HUES6 (cell line): ENCODE measurements around the gene ZBTB8B.
"Not testable (repeated sequence)": the region's sequence is repeated elsewhere in the genome, so short reads cannot be mapped to it uniquely, and the experiment has no call there.

Experiments used
- H3K27ac ChIP-seq: 2 replicates; pipeline ENCODE4 v1.7.0; 2013; ENCODE audit warnings: low read depth, mild to moderate bottlenecking, low read length, inconsistent platforms
- H3K27me3 ChIP-seq: 2 replicates; pipeline ENCODE4 v1.6.1; 2013; ENCODE audit warnings: low read length; ENCODE audit not compliant: control insufficient read depth, insufficient read depth
- H3K36me3 ChIP-seq: 2 replicates; pipeline ENCODE4 v1.6.1; 2013; ENCODE audit warnings: low read length; ENCODE audit not compliant: control insufficient read depth, insufficient read depth
- H3K4me1 ChIP-seq: 2 replicates; pipeline ENCODE4 v1.6.1; 2013; ENCODE audit warnings: low read length; ENCODE audit not compliant: control insufficient read depth, insufficient read depth
- H3K4me3 ChIP-seq: 2 replicates; pipeline ENCODE4 v1.5.1; 2013; ENCODE audit warnings: low read depth, low read length
- H3K9ac ChIP-seq: one replicate; pipeline ENCODE4 v1.6.1; 2013; ENCODE audit warnings: mild to moderate bottlenecking, low read length
- H3K9me3 ChIP-seq: 2 replicates; pipeline ENCODE4 v1.6.1; 2013; ENCODE audit warnings: low read depth, low read length; ENCODE audit not compliant: control insufficient read depth, insufficient read depth

The ZBTB8B gene

GRCh38 chr1:32470431-32470830, 5.6 kb downstream of the ZBTB8B start:
- no peak overlapping the region for H3K27ac ChIP-seq
- no peak overlapping the region for H3K9ac ChIP-seq
- no peaks in the 10 kb centered on the region for H3K4me1 ChIP-seq
- H3K4me3 ChIP-seq: no peak overlapping the region
- H3K36me3 ChIP-seq: peaks cover 9% of the 10 kb centered on the region
- H3K27me3 ChIP-seq: peaks cover 4% of the 10 kb centered on the region; the same call in 1 of the 2 replicates
- H3K9me3 ChIP-seq: no peaks in the 10 kb centered on the region

- H3K4me1 ChIP-seq: no peaks in the 10 kb centered on the region
- H3K4me3 ChIP-seq: no peak overlapping the region
- peaks cover 9% of the 10 kb centered on the region for H3K36me3 ChIP-seq
- H3K27ac ChIP-seq: no peak overlapping the region
- no peaks in the 10 kb centered on the region for H3K9me3 ChIP-seq
- H3K27me3 ChIP-seq: no peaks in the 10 kb centered on the region
- H3K9ac ChIP-seq: no peak overlapping the region
These were observed 6.3 kb downstream of the ZBTB8B start for GRCh38 chr1:32470991-32471694.

GRCh38 chr1:32471695-32472362, 7.0 kb downstream of the ZBTB8B start:
- H3K9me3 ChIP-seq: no peaks in the 10 kb centered on the region
- peaks cover 9% of the 10 kb centered on the region for H3K36me3 ChIP-seq
- no peak overlapping the region for H3K27ac ChIP-seq
- H3K9ac ChIP-seq: no peak overlapping the region
- no peak overlapping the region for H3K4me3 ChIP-seq
- no peaks in the 10 kb centered on the region for H3K27me3 ChIP-seq
- no peaks in the 10 kb centered on the region for H3K4me1 ChIP-seq

- H3K27me3 ChIP-seq: not testable (repeated sequence)
These were observed 8.1 kb downstream of the ZBTB8B start for GRCh38 chr1:32472966-32473365.

GRCh38 chr1:32474954-32475353, 10.1 kb downstream of the ZBTB8B start:
- Histone ChIP-seq H3K9me3 (no peaks in the 10 kb centered on the region), H3K4me1 (no peaks in the 10 kb centered on the region), H3K9ac (no peak overlapping the region), H3K4me3 (no peak overlapping the region), H3K27me3 (no peaks in the 10 kb centered on the region), H3K27ac (no peak overlapping the region), H3K36me3 (peaks cover 9% of the 10 kb centered on the region)

More at GRCh38 chr1:32472966-32473365, 8.1 kb downstream of the ZBTB8B start:
- H3K27ac ChIP-seq, H3K36me3 ChIP-seq, H3K9ac ChIP-seq, H3K9me3 ChIP-seq, H3K4me1 ChIP-seq, H3K4me3 ChIP-seq: not testable (repeated sequence)

- Histone ChIP-seq H3K27ac (no peak overlapping the region), H3K36me3 (peaks cover 6% of the 10 kb centered on the region), H3K9me3 (peaks cover 3% of the 10 kb centered on the region; the same call in 1 of the 2 replicates), H3K9ac (no peak overlapping the region), H3K27me3 (no peaks in the 10 kb centered on the region), H3K4me1 (no peaks in the 10 kb centered on the region), H3K4me3 (no peak overlapping the region)
These were observed 15.1 kb downstream of the ZBTB8B start for GRCh38 chr1:32480003-32480402.

- peaks cover 3% of the 10 kb centered on the region; the same call in 1 of the 2 replicates for H3K9me3 ChIP-seq
- no peak overlapping the region for H3K4me3 ChIP-seq
- no peaks in the 10 kb centered on the region for H3K27me3 ChIP-seq
- no peaks in the 10 kb centered on the region for H3K4me1 ChIP-seq
- peaks cover 12% of the 10 kb centered on the region for H3K36me3 ChIP-seq
- H3K9ac ChIP-seq: no peak overlapping the region
- H3K27ac ChIP-seq: no peak overlapping the region
These were observed 15.9 kb downstream of the ZBTB8B start for GRCh38 chr1:32480761-32481160.

- H3K9ac ChIP-seq, H3K27me3 ChIP-seq, H3K9me3 ChIP-seq, H3K4me1 ChIP-seq, H3K4me3 ChIP-seq, H3K27ac ChIP-seq: not testable (repeated sequence)
- H3K36me3 ChIP-seq: peaks cover 22% of the 10 kb centered on the region
These were observed 16.9 kb downstream of the ZBTB8B start for GRCh38 chr1:32481788-32482187.

GRCh38 chr1:32485554-32486255, 20.8 kb downstream of the ZBTB8B start:
- H3K36me3 ChIP-seq: peaks cover 22% of the 10 kb centered on the region
- H3K27ac ChIP-seq: no peak overlapping the region
- H3K4me1 ChIP-seq: peaks cover 6% of the 10 kb centered on the region; the same call in 1 of the 2 replicates
- no peaks in the 10 kb centered on the region for H3K27me3 ChIP-seq
- H3K4me3 ChIP-seq: no peak overlapping the region
- H3K9me3 ChIP-seq: peaks cover 3% of the 10 kb centered on the region; the same call in 1 of the 2 replicates
- no peak overlapping the region for H3K9ac ChIP-seq

- peaks cover 3% of the 10 kb centered on the region; the same call in 1 of the 2 replicates for H3K9me3 ChIP-seq
- H3K27ac ChIP-seq: no peak overlapping the region
- H3K9ac ChIP-seq: no peak overlapping the region
- no peak overlapping the region for H3K4me3 ChIP-seq
- peaks cover 6% of the 10 kb centered on the region; the same call in 1 of the 2 replicates for H3K4me1 ChIP-seq
- H3K27me3 ChIP-seq: no peaks in the 10 kb centered on the region
- H3K36me3 ChIP-seq: peaks cover 22% of the 10 kb centered on the region
These were observed 21.7 kb downstream of the ZBTB8B start for GRCh38 chr1:32486463-32487113.
